Keratinocyte (primary cell): Measurements from ENCODE around the gene DAB1. TPM values are rescaled to one million over a fixed set of nuclear protein-coding genes. Genes with fewer than 3 reads are reported as not detected.

Source experiments
- DNase-seq: peaks from one replicate; pipeline ENCODE4 v3.0.0-alpha.2; 2011; ENCODE audit warnings: low read depth, missing footprints, low spot score
- FAIRE-seq: peaks from 2 replicates; lab custom pipeline; 2011; peaks lifted over from hg19 to GRCh38; lab: Jason Lieb, UNC
- H2AFZ ChIP-seq: 2 replicates; pipeline ENCODE4 v1.6.0; 2012; ENCODE audit warnings: low read length, control low read depth, inconsistent platforms; ENCODE audit not compliant: control insufficient read depth
- H3K27ac ChIP-seq: 2 replicates; pipeline ENCODE4 v1.5.1; 2011; ENCODE audit warnings: low read length; ENCODE audit not compliant: control insufficient read depth, insufficient read depth
- H3K27me3 ChIP-seq: 3 replicates; pipeline ENCODE4 v1.6.0; 2011; ENCODE audit warnings: low read length; ENCODE audit not compliant: control insufficient read depth, insufficient read depth; ENCODE audit errors: extremely low read depth
- H3K36me3 ChIP-seq, 2 experiments: 2 replicates in 1 of 2; 3 replicates in 1 of 2; pipeline ENCODE4 v1.5.1; 2011; ENCODE audit warnings: low read length in 2 of 2, mild to moderate bottlenecking in 1 of 2; ENCODE audit not compliant: control insufficient read depth in 2 of 2, insufficient read depth in 2 of 2; ENCODE audit errors: extremely low read depth in 1 of 2
- H3K4me1 ChIP-seq: 3 replicates; pipeline ENCODE4 v1.5.1; 2011; ENCODE audit warnings: low read length; ENCODE audit not compliant: control insufficient read depth, insufficient read depth; ENCODE audit errors: extremely low read depth
- H3K4me2 ChIP-seq: 3 replicates; pipeline ENCODE4 v1.6.0; 2011; ENCODE audit warnings: low read depth, low read length; ENCODE audit not compliant: control insufficient read depth, insufficient read depth; ENCODE audit errors: extremely low read depth
- H3K4me3 ChIP-seq, 3 experiments: fragments of 200-600 bp in 1 of 3; sonication (generic) in 1 of 3; 2 replicates in 2 of 3; 3 replicates in 1 of 3; pipeline ENCODE4 v1.5.1; 2011 to 2016; ENCODE audit warnings: low read length in 3 of 3, mild to moderate bottlenecking in 3 of 3, control low read depth in 2 of 3, inconsistent platforms in 1 of 3, low read depth in 1 of 3, mixed read lengths in 1 of 3, mixed run types in 1 of 3, moderate library complexity in 1 of 3; ENCODE audit not compliant: control insufficient read depth in 2 of 3, insufficient read depth in 2 of 3; ENCODE audit errors: extremely low read depth in 1 of 3
- H3K79me2 ChIP-seq: 2 replicates; pipeline ENCODE4 v1.6.0; 2012; ENCODE audit warnings: low read length; ENCODE audit not compliant: control insufficient read depth, insufficient read depth
- H3K9ac ChIP-seq: 3 replicates; pipeline ENCODE4 v1.6.0; 2011; ENCODE audit warnings: low read length; ENCODE audit not compliant: control insufficient read depth, insufficient read depth; ENCODE audit errors: extremely low read depth
- H3K9me1 ChIP-seq: 3 replicates; pipeline ENCODE4 v1.6.0; 2011; ENCODE audit warnings: low read length; ENCODE audit not compliant: control insufficient read depth, insufficient read depth; ENCODE audit errors: extremely low read depth
- H3K9me3 ChIP-seq: 2 replicates; pipeline ENCODE4 v1.5.1; 2012; ENCODE audit warnings: low read depth, low read length; ENCODE audit not compliant: control insufficient read depth
- H4K20me1 ChIP-seq: 3 replicates; pipeline ENCODE4 v1.6.0; 2011; ENCODE audit warnings: low read length; ENCODE audit not compliant: control insufficient read depth, insufficient read depth; ENCODE audit errors: extremely low read depth
- EZH2 ChIP-seq: IDR thresholded peaks from one replicate; pipeline ENCODE4 v1.6.1; 2012; ENCODE audit warnings: inconsistent platforms, mild to moderate bottlenecking, low read length, moderate library complexity
- dilution Hi-C: fragments of 300-500 bp; cut with MboI; formaldehyde crosslinking; loops from one replicate; pipeline ENCODE4 v1.7.0; 2020; ENCODE audit warnings: low sequenced_read_pairs; ENCODE audit not compliant: extremely low pct_ligation_motif_present
- polyA plus RNA-seq, 5 experiments: library from polyadenylated mRNA; depleted of rRNA in 3 of 5; stranded (reverse) in 3 of 5; stranded (forward) in 1 of 5; unstranded in 1 of 5; fragments of >200 nt; gene quantifications; 1 replicate in 1 of 5; 2 replicates in 3 of 5; 3 replicates in 1 of 5; pipeline versions ENCODE4 v1.2.1 to v1.2.3, GENCODE V29; 2011 to 2012; ENCODE audit warnings: missing spikeins in 2 of 5, low read depth in 1 of 5, low replicate concordance in 1 of 5
- TF ChIP-seq, protein P1 (sequence below), 3 experiments: IDR thresholded peaks in 1 of 3; conservative IDR thresholded peaks in 1 of 3; optimal IDR thresholded peaks in 1 of 3; 2 replicates in 2 of 3; 3 replicates in 1 of 3; pipeline versions ENCODE3 to v1.5.1; 2011; ENCODE audit warnings: low read length in 3 of 3, mild to moderate bottlenecking in 3 of 3, moderate library complexity in 2 of 3, control low read depth in 1 of 3, inconsistent platforms in 1 of 3; ENCODE audit not compliant: insufficient read depth in 2 of 3; ENCODE audit errors: extremely low read depth in 1 of 3

Gene DAB1
- polyA plus RNA-seq, 1 donor (not counting 4 experiments of a cell fraction or from before 2014, with no cell fraction given), result 0.01 TPM

- H3K36me3 ChIP-seq, result no peaks in the 10 kb centered on the region
- FAIRE-seq (peak; percentile 59), DNase-seq (no peak)
- TF ChIP-seq, protein P1, sequence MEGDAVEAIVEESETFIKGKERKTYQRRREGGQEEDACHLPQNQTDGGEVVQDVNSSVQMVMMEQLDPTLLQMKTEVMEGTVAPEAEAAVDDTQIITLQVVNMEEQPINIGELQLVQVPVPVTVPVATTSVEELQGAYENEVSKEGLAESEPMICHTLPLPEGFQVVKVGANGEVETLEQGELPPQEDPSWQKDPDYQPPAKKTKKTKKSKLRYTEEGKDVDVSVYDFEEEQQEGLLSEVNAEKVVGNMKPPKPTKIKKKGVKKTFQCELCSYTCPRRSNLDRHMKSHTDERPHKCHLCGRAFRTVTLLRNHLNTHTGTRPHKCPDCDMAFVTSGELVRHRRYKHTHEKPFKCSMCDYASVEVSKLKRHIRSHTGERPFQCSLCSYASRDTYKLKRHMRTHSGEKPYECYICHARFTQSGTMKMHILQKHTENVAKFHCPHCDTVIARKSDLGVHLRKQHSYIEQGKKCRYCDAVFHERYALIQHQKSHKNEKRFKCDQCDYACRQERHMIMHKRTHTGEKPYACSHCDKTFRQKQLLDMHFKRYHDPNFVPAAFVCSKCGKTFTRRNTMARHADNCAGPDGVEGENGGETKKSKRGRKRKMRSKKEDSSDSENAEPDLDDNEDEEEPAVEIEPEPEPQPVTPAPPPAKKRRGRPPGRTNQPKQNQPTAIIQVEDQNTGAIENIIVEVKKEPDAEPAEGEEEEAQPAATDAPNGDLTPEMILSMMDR (optimal IDR thresholded peaks at IDR 0.05 in 1 of 3, IDR thresholded peaks at IDR 0.05 in 1 of 3, conservative IDR thresholded peaks at IDR 0.05 in 1 of 3; ENCODE audit: extremely low read depth in 1 of 3, insufficient read depth in 2 of 3, low read length in 3 of 3), result no peak
- TF ChIP-seq EZH2, result no peak
- dilution Hi-C loops, result no loop called here
- H3K4me2 ChIP-seq, result peak overlapping the region; percentile 59
- H3K4me1 ChIP-seq, result peaks cover 44% of the 10 kb centered on the region
- no peaks in the 10 kb centered on the region for H3K27me3 ChIP-seq
- no peaks in the 10 kb centered on the region for H3K9me3 ChIP-seq
- no peak overlapping the region for H3K4me3 ChIP-seq
- H3K9ac ChIP-seq, result no peak overlapping the region
- H4K20me1 ChIP-seq, result no peaks in the 10 kb centered on the region
- H2AFZ ChIP-seq, result no peak overlapping the region
- no peaks in the 10 kb centered on the region for H3K9me1 ChIP-seq
- peak overlapping the region; percentile 61 for H3K27ac ChIP-seq
- H3K79me2 ChIP-seq, result no peaks in the 10 kb centered on the region
These were observed 292.6 kb downstream of the DAB1 start for GRCh38 chr1:57131257-57131656.

GRCh38 chr1:57129865-57130264 lies 294.0 kb downstream of the DAB1 start:
- H4K20me1 ChIP-seq, result no peaks in the 10 kb centered on the region
- H3K4me2 ChIP-seq, result no peak overlapping the region
- H3K4me1 ChIP-seq, result peaks cover 54% of the 10 kb centered on the region
- H3K36me3 ChIP-seq, result no peaks in the 10 kb centered on the region
- H3K79me2 ChIP-seq, result no peaks in the 10 kb centered on the region
- H3K9me3 ChIP-seq, result no peaks in the 10 kb centered on the region
- dilution Hi-C loops, result no loop called here
- no peak overlapping the region for H2AFZ ChIP-seq
- H3K4me3 ChIP-seq, result no peak overlapping the region
- no peak overlapping the region for H3K9ac ChIP-seq
- no peaks in the 10 kb centered on the region for H3K9me1 ChIP-seq
- TF ChIP-seq EZH2, result no peak
- DNase-seq (no peak), FAIRE-seq (peak; percentile 39)
- no peak overlapping the region for H3K27ac ChIP-seq
- H3K27me3 ChIP-seq, result no peaks in the 10 kb centered on the region

DNA sequence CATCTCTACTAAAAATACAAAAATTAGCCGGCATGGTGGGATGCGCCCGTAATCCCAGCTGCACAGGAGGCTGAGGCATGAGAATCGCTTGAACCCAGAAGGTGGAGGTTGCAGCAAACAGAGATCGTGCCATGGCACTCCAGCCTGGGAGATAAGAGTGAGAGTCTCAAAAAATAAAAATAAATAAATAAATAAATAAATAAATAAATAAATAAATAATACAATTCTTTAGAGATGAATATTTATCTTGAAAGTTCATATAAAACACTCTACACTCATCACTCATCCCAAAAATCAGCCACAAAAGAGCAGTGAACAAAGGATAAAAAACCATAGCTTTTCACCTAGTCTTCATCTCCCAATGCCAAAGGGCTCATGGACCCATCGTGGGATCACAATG lies 295.9 kb downstream of the DAB1 start:
- H3K4me3 ChIP-seq, result no peak overlapping the region
- TF ChIP-seq, protein P1 (optimal IDR thresholded peaks at IDR 0.05 in 1 of 3, IDR thresholded peaks at IDR 0.05 in 1 of 3, conservative IDR thresholded peaks at IDR 0.05 in 1 of 3; ENCODE audit: extremely low read depth in 1 of 3, insufficient read depth in 2 of 3, low read length in 3 of 3), result no peak
- no peak for TF ChIP-seq EZH2
- H3K9me1 ChIP-seq, result no peaks in the 10 kb centered on the region
- H3K9me3 ChIP-seq, result no peaks in the 10 kb centered on the region
- no peak for FAIRE-seq
- H3K4me1 ChIP-seq, result peaks cover 50% of the 10 kb centered on the region
- H3K9ac ChIP-seq, result no peak overlapping the region
- no peak overlapping the region for H3K27ac ChIP-seq
- no peak overlapping the region for H3K4me2 ChIP-seq
- dilution Hi-C loops, result no loop called here
- H3K27me3 ChIP-seq, result no peaks in the 10 kb centered on the region
- H4K20me1 ChIP-seq, result no peaks in the 10 kb centered on the region
- DNase-seq, result no peak
- H2AFZ ChIP-seq, result no peak overlapping the region
- H3K36me3 ChIP-seq, result no peaks in the 10 kb centered on the region
- H3K79me2 ChIP-seq, result no peaks in the 10 kb centered on the region
